Thoracic aorta (tissue), 2 donors: ENCODE measurements around the gene SOX5. TPM values are rescaled to one million over a fixed set of nuclear protein-coding genes. Genes with fewer than 3 reads are reported as not detected.

Experiments used
- ATAC-seq: fragments of 150-250 bp; one replicate; pipeline ENCODE4 v1.8.0; 2017; ENCODE audit warnings: low read depth; ENCODE audit not compliant: insufficient number of reproducible peaks, low FRiP score
- DNase-seq: peaks from one replicate; pipeline ENCODE4 v3.0.0-alpha.2; 2020; ENCODE audit warnings: low spot score
- H3K27ac ChIP-seq, 2 donors: fragments of 200-600 bp; sonication (generic); 1 replicate in 1 of 2; 2 replicates in 1 of 2; pipeline ENCODE4 v1.5.1; 2016; ENCODE audit warnings: mild to moderate bottlenecking in 2 of 2, moderate library complexity in 2 of 2
- H3K27me3 ChIP-seq: fragments of 200-600 bp; sonication (generic); replicated peaks from 2 replicates; pipeline ENCODE4 v1.6.0; 2016; ENCODE audit warnings: mild to moderate bottlenecking; ENCODE audit not compliant: insufficient read depth
- H3K36me3 ChIP-seq: fragments of 200-600 bp; sonication (generic); one replicate; pipeline ENCODE4 v1.5.1; 2016
- H3K4me1 ChIP-seq, 2 donors: fragments of 200-600 bp; sonication (generic); 1 replicate in 1 of 2; 2 replicates in 1 of 2; pipeline versions ENCODE4 v1.5.1 to v1.6.0; 2016; ENCODE audit warnings: low read depth in 2 of 2, mild to moderate bottlenecking in 1 of 2; ENCODE audit not compliant: control insufficient read depth in 1 of 2
- H3K4me3 ChIP-seq: fragments of 200-600 bp; sonication (generic); 2 replicates; pipeline ENCODE4 v1.5.1; 2016; ENCODE audit warnings: mild to moderate bottlenecking
- H3K9me3 ChIP-seq: fragments of 200-600 bp; sonication (generic); 2 replicates; pipeline ENCODE4 v1.5.1; 2016
- total RNA-seq, 2 donors: library from RNA; depleted of rRNA; stranded (reverse); fragments of >200 nt; gene quantifications; one replicate each; pipeline versions ENCODE4 v1.1.0 to v1.2.3, GENCODE V29; 2016
- TF ChIP-seq, protein P1 (sequence below): fragments of 200-600 bp; sonication (generic); IDR thresholded peaks from one replicate; pipeline ENCODE4 v1.5.1; 2019; ENCODE audit warnings: antibody characterized with exemption

The SOX5 gene
- total RNA-seq, 2 donors from 2014 or later = 36.8 to 37.0 TPM

DNA sequence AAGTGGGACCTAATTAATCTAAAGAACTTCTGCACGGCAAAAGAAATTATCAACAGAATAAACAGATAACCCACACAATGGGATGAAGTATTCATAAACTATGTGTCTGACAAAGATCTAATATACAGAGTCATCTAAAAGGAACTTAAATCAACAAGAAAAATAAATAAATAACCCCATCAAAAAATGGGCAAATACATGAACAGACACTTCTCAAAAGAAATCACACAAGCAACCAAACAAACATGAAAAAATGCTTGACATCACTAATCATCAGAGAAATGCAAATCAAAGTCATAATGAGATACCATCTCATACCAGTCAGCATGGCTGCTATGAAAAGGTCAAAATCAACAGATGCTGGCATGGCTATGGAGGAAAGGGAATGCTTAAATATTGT is 466.9 kb downstream of the SOX5 start:
- ATAC-seq (no peak), DNase-seq (no peak)
- H3K4me3 ChIP-seq = no peak overlapping the region
- no peaks in the 10 kb centered on the region for H3K9me3 ChIP-seq
- H3K36me3 ChIP-seq = no peaks in the 10 kb centered on the region
- no peak overlapping the region for H3K27ac ChIP-seq
- no peaks in the 10 kb centered on the region for H3K4me1 ChIP-seq
- no peaks in the 10 kb centered on the region for H3K27me3 ChIP-seq
- TF ChIP-seq, protein P1, sequence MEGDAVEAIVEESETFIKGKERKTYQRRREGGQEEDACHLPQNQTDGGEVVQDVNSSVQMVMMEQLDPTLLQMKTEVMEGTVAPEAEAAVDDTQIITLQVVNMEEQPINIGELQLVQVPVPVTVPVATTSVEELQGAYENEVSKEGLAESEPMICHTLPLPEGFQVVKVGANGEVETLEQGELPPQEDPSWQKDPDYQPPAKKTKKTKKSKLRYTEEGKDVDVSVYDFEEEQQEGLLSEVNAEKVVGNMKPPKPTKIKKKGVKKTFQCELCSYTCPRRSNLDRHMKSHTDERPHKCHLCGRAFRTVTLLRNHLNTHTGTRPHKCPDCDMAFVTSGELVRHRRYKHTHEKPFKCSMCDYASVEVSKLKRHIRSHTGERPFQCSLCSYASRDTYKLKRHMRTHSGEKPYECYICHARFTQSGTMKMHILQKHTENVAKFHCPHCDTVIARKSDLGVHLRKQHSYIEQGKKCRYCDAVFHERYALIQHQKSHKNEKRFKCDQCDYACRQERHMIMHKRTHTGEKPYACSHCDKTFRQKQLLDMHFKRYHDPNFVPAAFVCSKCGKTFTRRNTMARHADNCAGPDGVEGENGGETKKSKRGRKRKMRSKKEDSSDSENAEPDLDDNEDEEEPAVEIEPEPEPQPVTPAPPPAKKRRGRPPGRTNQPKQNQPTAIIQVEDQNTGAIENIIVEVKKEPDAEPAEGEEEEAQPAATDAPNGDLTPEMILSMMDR = no peak
